CD14-positive monocyte (primary cell): Measurements from ENCODE around the gene FRMD3. TPM values are rescaled to one million over a fixed set of nuclear protein-coding genes. Genes with fewer than 3 reads are reported as not detected.

Experiments used
- DNase-seq, 3 donors: peaks; one replicate each; pipeline ENCODE4 v3.0.0-alpha.2; 2011 to 2022
- H2AFZ ChIP-seq: 2 replicates; pipeline ENCODE4 v1.6.0; 2012; ENCODE audit warnings: mild to moderate bottlenecking, low read depth, low read length, inconsistent platforms; ENCODE audit not compliant: insufficient read depth, poor library complexity, severe bottlenecking
- H3K27ac ChIP-seq, 2 donors: 1 replicate in 1 of 2; 2 replicates in 1 of 2; pipeline ENCODE4 v1.5.1; 2012 to 2013; ENCODE audit warnings: low read length in 2 of 2, control low read depth in 1 of 2, inconsistent platforms in 1 of 2, low read depth in 1 of 2, mild to moderate bottlenecking in 1 of 2
- H3K27me3 ChIP-seq, 2 donors: one replicate each; pipeline versions ENCODE4 v1.6.0 to v1.6.1; 2011 to 2013; ENCODE audit warnings: low read length in 2 of 2; ENCODE audit not compliant: control insufficient read depth in 2 of 2, insufficient read depth in 2 of 2
- H3K36me3 ChIP-seq, 2 donors: replicated peaks in 1 of 2; 1 replicate in 1 of 2; 2 replicates in 1 of 2; pipeline versions ENCODE4 v1.5.1 to v1.6.1; 2012 to 2013; ENCODE audit warnings: low read length in 2 of 2, control low read depth in 1 of 2, inconsistent platforms in 1 of 2, mild to moderate bottlenecking in 1 of 2; ENCODE audit not compliant: insufficient read depth in 2 of 2, control insufficient read depth in 1 of 2
- H3K4me1 ChIP-seq, 2 donors: 1 replicate in 1 of 2; 2 replicates in 1 of 2; pipeline versions ENCODE4 v1.5.1 to v1.6.1; 2012 to 2013; ENCODE audit warnings: low read length in 2 of 2, control low read depth in 1 of 2, inconsistent platforms in 1 of 2, mild to moderate bottlenecking in 1 of 2, moderate library complexity in 1 of 2; ENCODE audit not compliant: insufficient read depth in 2 of 2, control insufficient read depth in 1 of 2
- H3K4me2 ChIP-seq: replicated peaks from 2 replicates; pipeline ENCODE3; 2012; ENCODE audit warnings: low read length, moderate library complexity, mild to moderate bottlenecking; ENCODE audit not compliant: poor library complexity, severe bottlenecking; ENCODE audit errors: extremely low read depth
- H3K4me3 ChIP-seq, 3 experiments: fragments of 200-600 bp in 1 of 3; sonication (generic) in 1 of 3; replicated peaks in 1 of 3; 1 replicate in 2 of 3; 2 replicates in 1 of 3; pipeline ENCODE4 v1.5.1; 2011 to 2013; ENCODE audit warnings: low read length in 3 of 3, mild to moderate bottlenecking in 3 of 3, control low read depth in 2 of 3, low read depth in 2 of 3, inconsistent platforms in 1 of 3, moderate library complexity in 1 of 3
- H3K79me2 ChIP-seq: 2 replicates; pipeline ENCODE4 v1.6.0; 2012; ENCODE audit warnings: mild to moderate bottlenecking, control low read depth, inconsistent platforms, low read length, moderate library complexity; ENCODE audit not compliant: insufficient read depth
- H3K9ac ChIP-seq: 2 replicates; pipeline ENCODE4 v1.6.0; 2017; ENCODE audit warnings: low read length, mild to moderate bottlenecking; ENCODE audit not compliant: insufficient read depth, poor library complexity, severe bottlenecking
- H3K9me3 ChIP-seq, 2 donors: replicated peaks in 1 of 2; 1 replicate in 1 of 2; 2 replicates in 1 of 2; pipeline versions ENCODE4 v1.5.1 to v1.6.1; 2012 to 2013; ENCODE audit warnings: low read length in 2 of 2, control low read depth in 1 of 2; ENCODE audit not compliant: control insufficient read depth in 1 of 2, insufficient read depth in 1 of 2
- H4K20me1 ChIP-seq: 2 replicates; pipeline ENCODE4 v1.6.0; 2012; ENCODE audit warnings: mild to moderate bottlenecking, low read length, control low read depth, moderate library complexity; ENCODE audit not compliant: insufficient read depth
- H3K27ac Mint-ChIP-seq, 7 donors: one replicate each; pipeline ENCODE4 v1.8.0; 2020; ENCODE audit warnings: mild to moderate bottlenecking in 7 of 7, mixed read lengths in 7 of 7, moderate library complexity in 6 of 7, inconsistent platforms in 2 of 7
- H3K27me3 Mint-ChIP-seq, 3 donors: one replicate each; pipeline ENCODE4 v1.8.0; 2021 to 2022; ENCODE audit warnings: low read depth in 3 of 3, mild to moderate bottlenecking in 3 of 3, mixed read lengths in 3 of 3, moderate library complexity in 3 of 3, inconsistent platforms in 1 of 3
- H3K36me3 Mint-ChIP-seq, 2 donors: one replicate each; pipeline ENCODE4 v1.8.0; 2020; ENCODE audit warnings: mixed read lengths in 2 of 2, inconsistent platforms in 1 of 2, mild to moderate bottlenecking in 1 of 2
- H3K4me1 Mint-ChIP-seq: one replicate; pipeline ENCODE4 v1.8.0; 2020; ENCODE audit warnings: mild to moderate bottlenecking, mixed read lengths
- H3K4me3 Mint-ChIP-seq, 2 donors: one replicate each; pipeline ENCODE4 v1.8.0; 2020; ENCODE audit warnings: mild to moderate bottlenecking in 2 of 2, mixed read lengths in 2 of 2, moderate library complexity in 1 of 2
- H3K9me3 Mint-ChIP-seq, 7 donors: one replicate each; pipeline ENCODE4 v1.8.0; 2020 to 2022; ENCODE audit warnings: mixed read lengths in 7 of 7, mild to moderate bottlenecking in 6 of 7, moderate library complexity in 6 of 7, inconsistent platforms in 2 of 7
- WGBS: methylation state at CpG from one replicate; pipeline ENCODE4 v1.1.5; 2013; ENCODE audit warnings: missing lambda C conversion rate; ENCODE audit not compliant: insufficient coverage; 5-methylcytosine and 5-hydroxymethylcytosine counted together
- intact Hi-C, 2 donors: fragments of 100-400 bp; cut with micrococcal nuclease; formaldehyde crosslinking; loops; one replicate each; pipeline versions ENCODE4 v1.15.0 to v1.15.1; 2023
- polyA plus RNA-seq, 3 donors: library from polyadenylated mRNA; depleted of rRNA in 1 of 3; unstranded in 2 of 3; stranded (reverse) in 1 of 3; fragments of 300-500 nt in 2 of 3; fragments of >200 nt in 1 of 3; fragmentation: Illumina TruSeq in 2 of 3; gene quantifications; 1 replicate in 2 of 3; 2 replicates in 1 of 3; pipeline ENCODE4 v1.2.3, GENCODE V29; 2012 to 2021
- TF ChIP-seq, protein P1 (sequence below): fragments of 200-600 bp; IDR thresholded peaks from one replicate; pipeline ENCODE4 v1.8.0; 2022; ENCODE audit warnings: antibody characterized with exemption, mild to moderate bottlenecking

Gene FRMD3
- polyA plus RNA-seq, 3 donors: 2.8 to 9.8 (median 4.2) TPM

GRCh38 chr9:83459830-83460229, 78.4 kb downstream of the FRMD3 start:
- Mint-ChIP-seq H3K36me3 (peaks cover 0 to 10% of the 10 kb centered on the region in 2 donors), H3K27ac (peak overlapping the region in 1 of 7 donors; percentile 51), H3K4me3 (no peak overlapping the region), H3K27me3 (peaks cover 0 to 7% (median 1%) of the 10 kb centered on the region in 3 donors), H3K9me3 (peaks cover 6 to 14% (median 8%) of the 10 kb centered on the region in 7 donors), H3K4me1 (peaks cover 19% of the 10 kb centered on the region)
- peaks cover 0 to 4% of the 10 kb centered on the region in 2 donors for H3K4me1 ChIP-seq
- no peaks in the 10 kb centered on the region for H4K20me1 ChIP-seq
- intact Hi-C loops: no loop called here
- TF ChIP-seq, protein P1, sequence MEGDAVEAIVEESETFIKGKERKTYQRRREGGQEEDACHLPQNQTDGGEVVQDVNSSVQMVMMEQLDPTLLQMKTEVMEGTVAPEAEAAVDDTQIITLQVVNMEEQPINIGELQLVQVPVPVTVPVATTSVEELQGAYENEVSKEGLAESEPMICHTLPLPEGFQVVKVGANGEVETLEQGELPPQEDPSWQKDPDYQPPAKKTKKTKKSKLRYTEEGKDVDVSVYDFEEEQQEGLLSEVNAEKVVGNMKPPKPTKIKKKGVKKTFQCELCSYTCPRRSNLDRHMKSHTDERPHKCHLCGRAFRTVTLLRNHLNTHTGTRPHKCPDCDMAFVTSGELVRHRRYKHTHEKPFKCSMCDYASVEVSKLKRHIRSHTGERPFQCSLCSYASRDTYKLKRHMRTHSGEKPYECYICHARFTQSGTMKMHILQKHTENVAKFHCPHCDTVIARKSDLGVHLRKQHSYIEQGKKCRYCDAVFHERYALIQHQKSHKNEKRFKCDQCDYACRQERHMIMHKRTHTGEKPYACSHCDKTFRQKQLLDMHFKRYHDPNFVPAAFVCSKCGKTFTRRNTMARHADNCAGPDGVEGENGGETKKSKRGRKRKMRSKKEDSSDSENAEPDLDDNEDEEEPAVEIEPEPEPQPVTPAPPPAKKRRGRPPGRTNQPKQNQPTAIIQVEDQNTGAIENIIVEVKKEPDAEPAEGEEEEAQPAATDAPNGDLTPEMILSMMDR: no peak
- H3K4me2 ChIP-seq: no peak overlapping the region
- H3K9ac ChIP-seq: no peak overlapping the region
- no peak overlapping the region for H3K27ac ChIP-seq
- H2AFZ ChIP-seq: no peak overlapping the region
- no peaks in the 10 kb centered on the region for H3K36me3 ChIP-seq
- no peak overlapping the region for H3K4me3 ChIP-seq
- 81% methylated on average over 3 of the region's 4 CpGs for WGBS
- no peaks in the 10 kb centered on the region for H3K27me3 ChIP-seq
- no peaks in the 10 kb centered on the region for H3K79me2 ChIP-seq
- peaks cover 0 to 2% of the 10 kb centered on the region in 2 donors for H3K9me3 ChIP-seq
- DNase-seq: no peak

DNA sequence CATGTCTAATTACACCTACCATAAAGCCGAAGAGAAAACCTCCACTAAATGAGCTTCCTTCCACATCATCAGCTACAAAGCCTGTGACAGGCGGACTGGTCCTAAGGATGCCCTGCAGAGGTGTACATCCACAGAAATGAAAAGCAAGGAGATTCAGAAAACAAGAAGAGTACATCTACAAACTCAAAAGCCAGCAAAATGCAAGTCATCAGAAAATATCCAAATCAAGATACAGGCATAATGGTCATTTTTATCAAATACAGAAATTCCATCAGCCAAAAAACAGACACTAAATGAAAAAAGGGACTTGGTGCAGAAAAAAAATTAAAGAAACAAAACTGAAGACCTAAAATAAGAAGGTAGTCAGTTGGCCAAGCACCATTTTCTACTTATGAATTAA, 79.7 kb downstream of the FRMD3 start:
- H3K36me3 ChIP-seq: no peaks in the 10 kb centered on the region
- no peaks in the 10 kb centered on the region for H3K79me2 ChIP-seq
- intact Hi-C loops: no loop called here
- Mint-ChIP-seq H3K4me3 (no peak overlapping the region), H3K4me1 (peaks cover 16% of the 10 kb centered on the region), H3K27ac (no peak overlapping the region), H3K27me3 (peaks cover 0 to 7% (median 0%) of the 10 kb centered on the region in 3 donors), H3K9me3 (peaks cover 6 to 14% (median 8%) of the 10 kb centered on the region in 7 donors), H3K36me3 (peaks cover 0 to 10% of the 10 kb centered on the region in 2 donors)
- no peak overlapping the region for H3K9ac ChIP-seq
- H3K9me3 ChIP-seq: peaks cover 0 to 2% of the 10 kb centered on the region in 2 donors
- no peaks in the 10 kb centered on the region for H3K27me3 ChIP-seq
- DNase-seq: no peak
- 100% methylated on average over 2 of the region's 2 CpGs for WGBS
- no peak overlapping the region for H3K4me3 ChIP-seq
- TF ChIP-seq, protein P1: no peak
- H4K20me1 ChIP-seq: no peaks in the 10 kb centered on the region
- peaks cover 0 to 4% of the 10 kb centered on the region in 2 donors for H3K4me1 ChIP-seq
- no peak overlapping the region for H3K27ac ChIP-seq
- H3K4me2 ChIP-seq: no peak overlapping the region
- no peak overlapping the region for H2AFZ ChIP-seq
